Subcutaneous adipose tissue (tissue), 4 donors: ENCODE measurements around the gene TBCD. TPM values are rescaled to one million over a fixed set of nuclear protein-coding genes. Genes with fewer than 3 reads are reported as not detected.

Source experiments
- total RNA-seq, 4 donors: library from RNA; depleted of rRNA; stranded (reverse); fragments of >200 nt; gene quantifications; one replicate each; pipeline ENCODE4 v1.1.0, GENCODE V29; 2016
- TF ChIP-seq, protein P1 (sequence below): fragments of 450-650 bp; IDR thresholded peaks from one replicate; pipeline ENCODE4 v1.5.1; 2016; ENCODE audit warnings: low read depth, mild to moderate bottlenecking, control low read depth, antibody characterized with exemption, moderate library complexity

Gene TBCD
- total RNA-seq, 4 donors from 2014 or later = 36.5 to 103 (median 54.7) TPM

DNA sequence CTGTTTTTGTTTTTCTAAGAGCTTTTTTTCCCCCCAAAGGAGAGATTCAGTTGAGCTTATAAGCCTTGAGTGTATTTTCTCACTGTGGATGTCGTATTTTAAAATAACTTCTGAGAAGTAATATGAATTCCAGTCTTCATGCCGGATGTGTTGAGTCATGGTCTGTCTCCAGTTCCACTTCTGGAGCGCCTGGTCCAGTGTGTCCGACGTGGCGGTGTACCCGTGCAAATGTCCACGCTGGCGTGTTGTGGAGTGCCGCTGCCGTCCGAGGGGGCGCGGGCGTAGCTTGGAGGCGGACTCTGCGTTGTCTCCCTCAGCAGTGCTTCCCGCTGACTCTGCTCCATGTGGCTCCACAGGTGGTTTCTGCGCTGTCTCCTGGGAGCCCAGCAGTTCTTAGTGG lies 148.9 kb downstream of the TBCD start:
- TF ChIP-seq, protein P1, sequence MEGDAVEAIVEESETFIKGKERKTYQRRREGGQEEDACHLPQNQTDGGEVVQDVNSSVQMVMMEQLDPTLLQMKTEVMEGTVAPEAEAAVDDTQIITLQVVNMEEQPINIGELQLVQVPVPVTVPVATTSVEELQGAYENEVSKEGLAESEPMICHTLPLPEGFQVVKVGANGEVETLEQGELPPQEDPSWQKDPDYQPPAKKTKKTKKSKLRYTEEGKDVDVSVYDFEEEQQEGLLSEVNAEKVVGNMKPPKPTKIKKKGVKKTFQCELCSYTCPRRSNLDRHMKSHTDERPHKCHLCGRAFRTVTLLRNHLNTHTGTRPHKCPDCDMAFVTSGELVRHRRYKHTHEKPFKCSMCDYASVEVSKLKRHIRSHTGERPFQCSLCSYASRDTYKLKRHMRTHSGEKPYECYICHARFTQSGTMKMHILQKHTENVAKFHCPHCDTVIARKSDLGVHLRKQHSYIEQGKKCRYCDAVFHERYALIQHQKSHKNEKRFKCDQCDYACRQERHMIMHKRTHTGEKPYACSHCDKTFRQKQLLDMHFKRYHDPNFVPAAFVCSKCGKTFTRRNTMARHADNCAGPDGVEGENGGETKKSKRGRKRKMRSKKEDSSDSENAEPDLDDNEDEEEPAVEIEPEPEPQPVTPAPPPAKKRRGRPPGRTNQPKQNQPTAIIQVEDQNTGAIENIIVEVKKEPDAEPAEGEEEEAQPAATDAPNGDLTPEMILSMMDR = no peak

DNA sequence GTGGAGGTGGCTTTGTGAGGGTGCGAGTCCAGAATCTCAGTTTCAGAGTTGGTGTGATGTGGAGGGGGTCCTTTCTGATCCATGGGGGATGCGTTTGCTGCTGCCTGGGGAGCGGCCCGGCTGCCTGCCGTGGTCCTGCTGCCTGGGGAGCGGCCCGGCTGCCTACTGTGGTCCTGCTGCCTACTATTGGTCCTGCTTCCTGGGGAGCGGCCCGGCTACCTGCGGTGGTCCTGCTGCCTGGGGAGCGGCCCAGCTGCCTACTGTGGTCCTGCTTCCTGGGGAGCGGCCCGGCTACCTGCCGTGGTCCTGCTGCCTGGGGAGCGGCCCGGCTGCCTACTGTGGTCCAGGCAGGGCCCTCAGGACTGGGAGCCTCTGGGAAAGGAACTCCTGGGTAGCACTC lies 149.5 kb downstream of the TBCD start:
- TF ChIP-seq, protein P1 = no peak

DNA sequence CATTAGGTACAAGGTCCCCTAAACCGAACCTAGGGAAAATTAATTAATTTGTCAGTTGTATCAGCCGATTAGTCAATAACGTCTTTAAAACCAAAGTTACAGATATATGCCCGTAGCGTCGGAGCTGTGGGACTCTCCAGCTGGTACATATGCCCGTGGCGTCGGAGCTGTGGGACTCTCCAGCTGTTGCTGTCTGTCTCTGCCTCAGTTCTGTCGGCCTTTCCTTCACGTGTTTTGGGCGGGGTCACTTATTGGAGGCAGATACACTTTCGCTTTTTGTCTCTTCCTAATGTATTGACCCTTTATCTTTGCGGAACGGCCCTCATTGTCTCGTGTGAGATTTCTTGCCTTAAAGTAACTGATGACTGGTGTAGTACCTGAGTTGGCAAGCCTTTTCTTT lies 150.0 kb downstream of the TBCD start:
- TF ChIP-seq, protein P1 = no peak

DNA sequence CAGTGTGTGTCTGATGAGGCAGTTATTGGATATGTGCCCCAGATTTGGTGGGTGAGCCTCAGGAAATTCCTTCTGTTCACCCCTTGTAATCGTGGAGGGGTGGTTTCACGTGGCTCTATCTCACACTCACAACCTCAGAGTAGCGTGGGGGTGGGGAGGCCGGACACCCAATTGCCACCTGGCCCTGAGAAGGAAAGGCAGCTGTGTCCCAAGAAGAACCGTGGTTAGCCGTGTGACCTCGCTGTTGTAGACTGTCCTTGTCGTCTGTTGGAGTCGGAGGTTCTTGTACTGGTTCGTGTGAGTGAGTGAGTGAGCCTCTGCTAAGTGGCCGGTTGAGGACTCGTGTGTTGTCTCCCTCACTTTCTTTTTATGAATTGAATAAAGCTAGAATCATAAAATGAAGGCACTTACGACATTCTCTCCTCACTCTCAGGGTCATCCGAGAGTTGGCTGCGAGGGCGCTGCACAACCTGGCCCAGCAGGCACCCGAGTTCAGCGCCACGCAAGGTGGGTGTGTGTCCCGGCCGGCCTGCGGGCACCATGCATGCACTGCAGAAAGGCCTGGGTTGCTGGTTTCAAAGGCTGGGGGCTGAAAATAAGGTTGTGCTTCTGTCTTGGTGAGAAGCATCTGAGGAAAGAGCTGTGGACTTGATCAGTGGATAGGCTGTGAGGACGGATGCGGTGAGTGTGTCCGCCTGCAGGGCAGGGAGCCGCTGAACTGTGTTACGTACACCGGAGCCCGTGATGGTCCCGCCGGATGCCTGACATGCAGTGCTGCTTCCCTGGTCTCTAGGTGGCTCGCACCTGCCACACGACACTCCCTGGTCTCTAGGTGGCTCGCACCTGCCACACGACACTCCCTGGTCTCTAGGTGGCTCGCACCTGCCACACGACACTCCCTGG lies 151.4 kb downstream of the TBCD start:
- TF ChIP-seq, protein P1 = no peak

DNA sequence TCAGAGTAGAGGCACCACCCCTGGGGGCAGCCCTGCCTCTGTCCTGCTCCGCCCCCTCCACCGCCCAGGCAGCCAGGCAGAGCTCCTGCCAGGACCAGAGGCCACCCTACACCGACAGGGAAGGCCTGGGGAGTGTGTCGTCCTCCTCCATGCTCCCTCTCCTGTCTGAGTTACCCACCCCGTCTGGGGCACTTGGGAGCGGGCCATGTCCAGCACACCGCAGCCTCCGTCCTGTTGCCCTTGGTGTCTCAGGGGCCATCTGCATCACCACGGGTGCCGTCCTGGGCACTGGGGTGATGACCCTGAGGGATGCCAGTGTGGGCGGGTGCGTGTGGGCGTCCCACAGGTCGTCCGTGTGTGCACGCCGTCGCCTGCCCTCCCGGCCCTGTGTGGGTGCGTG lies 153.3 kb downstream of the TBCD start:
- TF ChIP-seq, protein P1 = no peak

DNA sequence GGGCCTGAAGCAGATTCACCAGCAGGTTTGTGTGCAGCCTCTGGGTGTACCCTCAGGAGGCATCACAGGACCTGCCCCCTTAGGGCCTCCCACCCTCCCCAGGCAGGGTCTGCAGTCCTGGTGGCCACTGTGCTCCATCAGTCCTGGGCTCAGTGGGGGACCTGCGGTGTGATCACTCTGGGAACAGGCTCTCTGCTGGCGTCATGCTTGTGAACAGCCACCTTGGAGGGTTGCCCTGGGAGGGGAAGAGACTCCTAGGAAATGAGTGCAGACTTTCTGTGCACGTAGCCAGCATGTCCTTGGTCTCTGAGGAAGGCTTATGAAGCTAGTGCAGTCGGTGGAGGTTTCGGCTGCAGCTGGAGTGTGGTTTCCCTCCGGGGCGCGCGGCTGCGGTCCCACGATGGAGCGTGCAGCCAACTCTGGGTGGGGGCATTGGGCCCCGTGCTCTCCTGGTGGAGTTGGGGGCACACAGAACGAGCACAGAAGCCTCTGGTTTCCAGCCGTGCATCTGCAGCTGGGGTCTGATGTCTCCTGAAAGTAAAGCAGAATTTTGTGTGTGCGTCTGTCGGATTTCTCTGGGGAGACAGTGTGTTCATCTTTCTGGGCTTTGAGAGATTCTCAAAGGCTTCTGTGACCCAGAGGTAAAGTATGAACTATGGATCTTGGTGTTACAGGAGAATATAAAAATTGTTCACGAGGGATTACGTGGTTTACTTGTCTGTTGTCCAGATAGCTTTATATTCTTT lies 156.1 kb downstream of the TBCD start:
- TF ChIP-seq, protein P1 = no peak

DNA sequence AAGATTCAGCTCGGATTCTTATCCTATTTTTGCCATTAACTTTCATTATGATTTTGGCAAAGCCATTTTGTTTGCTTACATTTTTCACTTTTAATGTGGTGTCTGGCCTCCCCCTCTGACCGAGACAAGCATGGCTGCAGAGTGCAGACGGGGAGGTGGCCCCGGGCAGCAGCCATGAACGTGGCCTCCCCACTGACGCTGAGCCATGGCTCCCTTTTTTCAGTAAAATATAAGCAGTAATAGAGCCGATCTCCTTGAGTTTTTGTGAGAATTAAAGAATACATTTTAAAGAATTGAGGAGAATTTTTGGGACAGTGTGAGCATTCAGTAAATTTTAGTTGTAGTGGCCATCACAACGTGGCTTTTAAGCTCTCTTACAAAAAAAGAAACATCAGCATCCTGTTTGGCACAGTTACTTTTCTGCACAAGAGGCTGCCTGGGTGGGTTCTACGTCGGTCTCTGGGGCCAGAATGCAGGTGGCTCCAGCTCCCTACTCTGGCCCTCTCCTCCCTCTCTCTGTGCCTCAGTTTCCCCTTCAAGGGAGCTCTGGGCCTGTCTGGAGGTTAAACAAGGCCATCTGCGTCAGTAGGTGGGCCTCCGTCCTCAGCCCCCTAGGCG lies 156.8 kb downstream of the TBCD start:
- TF ChIP-seq, protein P1 = no peak
